DOHH2 (cell line): Measurements from ENCODE around the gene DR1.

ENCODE experiments used
- H3F3A ChIP-seq: fragments of 200-600 bp; sonication (generic), shearing (Covaris generic); 2 replicates; pipeline ENCODE4 v1.6.0; 2016; ENCODE audit warnings: antibody characterized with exemption, mild to moderate bottlenecking; ENCODE audit not compliant: control insufficient read depth, insufficient read depth
- H3K27ac ChIP-seq: fragments of 200-600 bp; sonication (generic); 2 replicates; pipeline ENCODE4 v1.5.1; 2014; ENCODE audit warnings: low read depth, mild to moderate bottlenecking, low read length, moderate library complexity
- H3K27me3 ChIP-seq: fragments of 200-600 bp; sonication (generic); 2 replicates; pipeline ENCODE4 v1.6.1; 2014; ENCODE audit warnings: mild to moderate bottlenecking, low read length, mixed read lengths; ENCODE audit not compliant: control insufficient read depth
- H3K36me3 ChIP-seq: fragments of 200-600 bp; sonication (generic); 2 replicates; pipeline ENCODE4 v1.6.1; 2014; ENCODE audit warnings: mild to moderate bottlenecking, low read length, moderate library complexity, mixed read lengths; ENCODE audit not compliant: control insufficient read depth
- H3K4me1 ChIP-seq: fragments of 200-600 bp; sonication (generic); 2 replicates; pipeline ENCODE4 v1.6.1; 2014; ENCODE audit warnings: mild to moderate bottlenecking, low read length, mixed read lengths; ENCODE audit not compliant: control insufficient read depth
- H3K4me2 ChIP-seq: fragments of 200-600 bp; sonication (generic); 2 replicates; pipeline ENCODE4 v1.6.0; 2014; ENCODE audit warnings: mild to moderate bottlenecking, low read length, moderate library complexity
- H3K4me3 ChIP-seq: fragments of 200-600 bp; sonication (generic); 2 replicates; pipeline ENCODE4 v1.5.1; 2014; ENCODE audit warnings: mild to moderate bottlenecking, low read length, mixed read lengths
- H3K79me2 ChIP-seq: fragments of 200-600 bp; sonication (generic); 2 replicates; pipeline ENCODE4 v1.6.1; 2014; ENCODE audit warnings: mild to moderate bottlenecking, low read length, mixed read lengths; ENCODE audit not compliant: control insufficient read depth
- H3K9me2 ChIP-seq: fragments of 200-600 bp; sonication (generic); replicated peaks from 2 replicates; pipeline ENCODE4 v1.6.1; 2014; ENCODE audit warnings: mild to moderate bottlenecking, low read length, mixed read lengths; ENCODE audit not compliant: control insufficient read depth
- H3K9me3 ChIP-seq: fragments of 200-600 bp; sonication (generic); 2 replicates; pipeline ENCODE4 v1.6.1; 2014; ENCODE audit warnings: antibody characterized with exemption, low read length, mixed read lengths; ENCODE audit not compliant: control insufficient read depth, insufficient read depth
- H4K20me1 ChIP-seq: fragments of 200-600 bp; sonication (generic); 2 replicates; pipeline ENCODE4 v1.6.0; 2014; ENCODE audit warnings: low read depth, mild to moderate bottlenecking, antibody characterized with exemption, low read length, moderate library complexity; ENCODE audit not compliant: control insufficient read depth, insufficient read depth
- CTCF ChIP-seq: fragments of 200-600 bp; sonication (generic); IDR thresholded peaks from one replicate; pipeline ENCODE4 v1.5.1; 2014; ENCODE audit warnings: antibody characterized with exemption, mild to moderate bottlenecking, low read depth, low read length; ENCODE audit not compliant: poor library complexity, severe bottlenecking
- EZH2phosphoT487 ChIP-seq: fragments of 200-600 bp; sonication (generic); IDR thresholded peaks from 2 replicates; pipeline ENCODE4 v1.6.1; 2017; ENCODE audit warnings: borderline replicate concordance, mild to moderate bottlenecking, antibody characterized with exemption, low read length, moderate library complexity, mixed read lengths

The DR1 gene

GRCh38 chr1:93394514-93394913, 48.8 kb downstream of the DR1 start:
- no peaks in the 10 kb centered on the region for H4K20me1 ChIP-seq
- H3K36me3 ChIP-seq = no peaks in the 10 kb centered on the region
- H3F3A ChIP-seq = no peaks in the 10 kb centered on the region
- no peak overlapping the region for H3K4me2 ChIP-seq
- H3K27ac ChIP-seq = no peak overlapping the region
- no peak overlapping the region for H3K4me3 ChIP-seq
- TF ChIP-seq CTCF (no peak), EZH2phosphoT487 (no peak)
- no peaks in the 10 kb centered on the region for H3K9me3 ChIP-seq
- H3K4me1 ChIP-seq = no peaks in the 10 kb centered on the region
- no peaks in the 10 kb centered on the region for H3K79me2 ChIP-seq
- H3K9me2 ChIP-seq = no peaks in the 10 kb centered on the region
- no peaks in the 10 kb centered on the region for H3K27me3 ChIP-seq

GRCh38 chr1:93395195-93395594, 49.5 kb downstream of the DR1 start:
- no peaks in the 10 kb centered on the region for H3K4me1 ChIP-seq
- H3K36me3 ChIP-seq = no peaks in the 10 kb centered on the region
- H3K4me3 ChIP-seq = no peak overlapping the region
- no peaks in the 10 kb centered on the region for H3K9me2 ChIP-seq
- no peaks in the 10 kb centered on the region for H3F3A ChIP-seq
- no peak overlapping the region for H3K27ac ChIP-seq
- no peak for TF ChIP-seq EZH2phosphoT487
- TF ChIP-seq CTCF = no peak
- H3K9me3 ChIP-seq = no peaks in the 10 kb centered on the region
- H4K20me1 ChIP-seq = no peaks in the 10 kb centered on the region
- no peaks in the 10 kb centered on the region for H3K79me2 ChIP-seq
- no peaks in the 10 kb centered on the region for H3K27me3 ChIP-seq
- H3K4me2 ChIP-seq = no peak overlapping the region

GRCh38 chr1:93399781-93400180, 54.1 kb downstream of the DR1 start:
- no peaks in the 10 kb centered on the region for H3K9me3 ChIP-seq
- no peak overlapping the region for H3K27ac ChIP-seq
- H3K27me3 ChIP-seq = no peaks in the 10 kb centered on the region
- H4K20me1 ChIP-seq = no peaks in the 10 kb centered on the region
- no peak overlapping the region for H3K4me2 ChIP-seq
- no peaks in the 10 kb centered on the region for H3K36me3 ChIP-seq
- H3K4me3 ChIP-seq = no peak overlapping the region
- H3K79me2 ChIP-seq = no peaks in the 10 kb centered on the region
- no peaks in the 10 kb centered on the region for H3K4me1 ChIP-seq
- H3F3A ChIP-seq = no peaks in the 10 kb centered on the region
- TF ChIP-seq CTCF = no peak
- no peak for TF ChIP-seq EZH2phosphoT487
- H3K9me2 ChIP-seq = no peaks in the 10 kb centered on the region

GRCh38 chr1:93408203-93408602, 62.5 kb downstream of the DR1 start:
- TF ChIP-seq CTCF (no peak), EZH2phosphoT487 (no peak)
- H3K36me3 ChIP-seq = no peaks in the 10 kb centered on the region
- H3K27ac ChIP-seq = no peak overlapping the region
- H3K4me2 ChIP-seq = no peak overlapping the region
- no peaks in the 10 kb centered on the region for H3K4me1 ChIP-seq
- H3K79me2 ChIP-seq = no peaks in the 10 kb centered on the region
- no peaks in the 10 kb centered on the region for H3K9me2 ChIP-seq
- no peaks in the 10 kb centered on the region for H3K27me3 ChIP-seq
- H3K9me3 ChIP-seq = no peaks in the 10 kb centered on the region
- H4K20me1 ChIP-seq = no peaks in the 10 kb centered on the region
- no peak overlapping the region for H3K4me3 ChIP-seq
- no peaks in the 10 kb centered on the region for H3F3A ChIP-seq
